Right hindlimb (tissue), 1 donor: ENCODE results near the gene MAPK8IP3.

Experiments used
- DNase-seq: peaks from one replicate; pipeline ENCODE4 v3.0.0-alpha.2; 2018

MAPK8IP3 gene

DNA sequence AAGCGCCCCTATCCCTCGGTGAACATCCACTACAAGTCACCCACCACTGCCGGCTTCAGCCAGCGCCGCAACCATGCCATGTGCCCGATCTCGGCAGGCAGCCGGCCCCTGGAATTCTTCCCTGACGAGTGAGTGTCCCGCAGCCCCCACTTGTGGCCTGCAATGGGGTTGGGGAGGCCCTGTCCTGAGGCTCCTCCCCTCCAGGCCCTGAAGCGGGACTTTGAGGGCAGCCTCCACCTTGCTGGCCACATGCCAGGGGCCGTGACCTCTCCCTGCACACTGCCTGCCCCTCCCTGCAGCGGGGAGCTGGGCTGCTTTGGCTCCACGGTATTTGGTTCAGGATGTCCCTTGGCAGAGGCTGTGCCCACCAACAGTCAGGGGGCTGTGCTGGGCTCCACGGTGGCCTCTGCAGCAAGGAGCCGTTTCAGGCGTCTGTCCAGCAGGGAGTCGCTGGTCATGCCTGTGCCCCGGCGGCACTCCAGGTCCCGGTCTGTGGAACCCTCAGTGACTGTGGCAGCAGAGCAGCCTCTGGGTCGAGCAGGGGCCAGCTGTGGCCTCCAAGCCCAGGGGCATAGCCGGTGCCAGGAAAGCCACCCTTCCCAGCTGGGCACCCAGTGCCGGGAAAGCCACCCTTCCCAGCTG lies 57.0 kb downstream of the MAPK8IP3 start:
- DNase-seq, result no peak

DNA sequence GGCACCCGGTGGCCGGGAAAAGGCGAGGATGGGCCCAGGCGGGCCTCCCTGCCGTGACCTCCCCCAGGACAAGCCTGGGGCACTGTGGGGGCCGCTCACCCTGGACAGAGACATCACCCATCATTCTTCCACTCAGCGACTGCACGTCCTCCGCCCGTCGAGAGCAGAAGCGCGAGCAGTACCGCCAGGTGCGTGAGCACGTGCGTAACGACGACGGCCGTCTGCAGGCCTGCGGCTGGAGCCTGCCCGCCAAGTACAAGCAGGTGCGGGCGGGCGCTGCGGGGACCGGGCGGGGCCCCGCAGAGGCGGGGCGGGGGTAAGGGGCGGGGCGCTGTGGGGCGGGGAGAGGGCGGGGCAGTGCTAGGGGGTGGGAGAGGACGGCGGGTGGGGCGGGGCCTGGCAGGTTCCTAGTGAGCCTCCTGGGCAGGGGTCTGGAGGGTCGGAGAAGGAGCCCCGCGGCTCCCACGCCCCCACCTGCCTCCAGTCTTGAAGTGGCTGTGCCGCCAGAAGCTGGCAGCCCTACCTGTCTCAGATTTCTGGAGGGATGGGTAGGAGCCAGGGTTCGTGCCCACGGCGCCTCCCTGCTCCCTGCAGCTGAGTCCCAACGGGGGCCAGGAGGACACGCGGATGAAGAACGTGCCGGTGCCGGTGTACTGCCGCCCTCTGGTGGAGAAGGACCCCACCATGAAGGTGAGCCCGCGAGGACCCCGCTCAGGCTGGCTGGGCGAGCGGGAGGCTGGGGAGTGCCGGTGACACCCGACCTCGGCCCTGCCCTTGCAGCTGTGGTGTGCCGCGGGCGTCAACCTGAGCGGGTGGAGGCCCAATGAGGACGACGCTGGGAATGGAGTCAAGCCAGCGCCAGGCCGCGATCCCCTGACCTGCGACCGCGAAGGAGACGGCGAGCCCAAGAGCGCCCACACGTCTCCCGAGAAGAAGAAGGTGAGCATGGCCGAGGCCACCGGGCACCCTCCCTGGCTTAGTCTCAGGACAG lies 57.8 kb downstream of the MAPK8IP3 start:
- no peak for DNase-seq

GRCh38 chr16:1764971-1765370 lies 59.0 kb downstream of the MAPK8IP3 start:
- DNase-seq, result peak; percentile 23

GRCh38 chr16:1765826-1766225 lies 59.8 kb downstream of the MAPK8IP3 start:
- DNase-seq, result no peak

GRCh38 chr16:1766231-1766630 lies 60.2 kb downstream of the MAPK8IP3 start:
- no peak for DNase-seq

- no peak for DNase-seq
Measured at GRCh38 chr16:1766701-1767100, 60.7 kb downstream of the MAPK8IP3 start.

DNA sequence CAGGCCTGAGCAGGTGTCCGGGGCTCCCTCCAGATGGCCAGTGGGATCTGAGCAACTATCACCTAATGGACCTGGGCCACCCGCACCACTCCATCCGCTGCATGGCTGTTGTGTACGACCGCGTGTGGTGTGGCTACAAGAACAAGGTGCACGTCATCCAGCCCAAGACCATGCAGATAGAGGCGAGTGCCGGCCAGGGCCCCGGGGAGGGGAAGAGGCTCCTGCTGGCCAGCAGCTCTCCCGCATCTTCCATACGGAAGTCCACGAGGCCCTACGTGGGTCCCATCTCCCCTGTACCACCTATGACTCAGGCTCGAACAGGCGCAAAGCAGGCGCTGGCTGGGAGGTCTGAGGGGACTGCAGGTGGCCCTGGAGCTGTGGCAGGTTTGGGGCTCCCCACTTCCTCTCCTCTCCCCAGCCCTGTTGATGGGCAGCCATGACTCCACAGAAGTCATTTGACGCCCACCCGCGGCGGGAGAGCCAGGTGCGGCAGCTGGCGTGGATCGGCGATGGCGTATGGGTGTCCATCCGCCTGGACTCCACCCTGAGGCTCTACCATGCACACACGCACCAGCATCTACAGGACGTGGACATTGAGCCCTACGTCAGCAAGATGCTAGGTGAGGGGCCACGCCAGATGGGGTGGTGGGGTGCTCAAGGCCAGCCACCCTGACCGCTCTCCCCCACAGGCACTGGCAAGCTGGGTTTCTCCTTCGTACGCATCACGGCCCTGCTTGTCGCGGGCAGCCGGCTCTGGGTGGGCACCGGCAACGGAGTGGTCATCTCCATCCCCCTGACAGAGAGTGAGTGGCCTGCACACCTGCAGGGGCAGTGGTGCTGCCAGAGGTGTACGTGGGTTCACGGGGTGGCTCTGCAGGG lies 61.4 kb downstream of the MAPK8IP3 start:
- DNase-seq, result no peak

DNA sequence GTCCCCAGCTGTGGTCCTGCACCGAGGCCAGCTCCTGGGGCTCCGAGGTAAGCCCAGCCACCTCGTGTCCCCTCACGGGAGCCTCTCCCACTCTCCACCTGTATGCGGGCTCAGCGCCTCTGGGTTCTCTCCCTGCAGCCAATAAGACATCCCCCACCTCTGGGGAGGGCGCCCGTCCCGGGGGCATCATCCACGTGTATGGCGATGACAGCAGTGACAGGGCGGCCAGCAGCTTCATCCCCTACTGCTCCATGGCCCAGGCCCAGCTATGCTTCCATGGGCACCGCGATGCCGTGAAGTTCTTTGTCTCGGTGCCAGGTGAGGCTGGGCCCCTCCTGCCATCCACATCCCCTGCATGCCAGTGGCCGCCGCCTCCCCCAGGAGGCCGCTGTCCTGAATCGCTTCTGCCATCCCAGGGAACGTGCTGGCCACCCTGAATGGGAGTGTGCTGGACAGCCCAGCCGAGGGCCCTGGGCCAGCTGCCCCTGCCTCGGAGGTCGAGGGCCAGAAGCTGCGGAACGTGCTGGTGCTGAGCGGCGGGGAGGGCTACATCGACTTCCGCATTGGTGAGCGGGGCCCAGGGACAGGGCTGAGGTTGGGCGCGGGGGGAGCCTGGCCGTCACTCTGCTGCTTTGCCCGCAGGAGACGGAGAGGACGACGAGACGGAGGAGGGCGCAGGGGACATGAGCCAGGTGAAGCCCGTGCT lies 62.2 kb downstream of the MAPK8IP3 start:
- no peak for DNase-seq

GRCh38 chr16:1768767-1769401 lies 62.9 kb downstream of the MAPK8IP3 start:
- DNase-seq, result peak; percentile 34

DNA sequence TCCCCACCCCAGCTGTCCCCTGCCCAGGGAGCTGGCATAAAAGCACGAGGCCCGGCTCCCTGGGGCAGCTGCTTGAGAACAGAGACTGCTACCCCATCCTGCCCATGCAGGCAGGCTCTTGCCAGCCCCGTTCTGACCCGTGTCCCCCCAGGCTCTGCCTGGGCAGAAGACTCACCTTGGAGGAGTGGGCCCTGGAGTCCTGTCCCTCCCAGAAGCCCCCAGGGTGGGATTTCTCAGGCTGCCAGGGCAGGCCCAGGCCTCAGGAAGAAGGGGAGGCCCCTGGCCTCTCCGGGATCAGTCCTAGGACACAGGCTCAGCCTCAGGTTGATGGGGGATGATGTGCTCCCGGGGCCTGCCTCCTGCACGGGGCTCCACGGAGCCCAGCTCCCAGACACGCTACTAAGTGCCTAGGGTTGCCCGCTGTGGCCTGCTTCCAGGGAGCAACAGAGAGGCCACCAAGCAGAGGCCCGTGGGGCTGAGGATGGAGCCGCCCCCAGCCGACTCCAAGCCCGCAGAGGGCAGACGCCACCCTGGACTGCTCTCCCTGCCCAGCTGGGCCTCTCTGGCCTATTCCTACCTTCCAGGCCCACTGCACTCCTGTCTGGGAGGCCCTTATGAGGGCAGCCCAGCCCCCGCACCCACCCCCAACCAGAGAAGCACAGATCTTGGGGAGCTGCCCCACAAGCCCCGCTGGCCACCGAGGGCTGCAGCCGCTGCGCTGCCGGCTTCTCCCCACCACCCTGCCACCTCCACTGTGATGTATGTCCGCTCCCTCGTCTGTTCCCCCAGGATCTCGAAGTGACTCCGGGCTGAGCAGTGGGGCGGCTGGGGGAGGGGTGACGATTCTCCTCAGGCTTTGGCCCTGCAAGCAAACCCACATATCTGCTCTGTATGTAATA lies 63.7 kb downstream of the MAPK8IP3 start:
- peak; percentile 30 for DNase-seq

DNA sequence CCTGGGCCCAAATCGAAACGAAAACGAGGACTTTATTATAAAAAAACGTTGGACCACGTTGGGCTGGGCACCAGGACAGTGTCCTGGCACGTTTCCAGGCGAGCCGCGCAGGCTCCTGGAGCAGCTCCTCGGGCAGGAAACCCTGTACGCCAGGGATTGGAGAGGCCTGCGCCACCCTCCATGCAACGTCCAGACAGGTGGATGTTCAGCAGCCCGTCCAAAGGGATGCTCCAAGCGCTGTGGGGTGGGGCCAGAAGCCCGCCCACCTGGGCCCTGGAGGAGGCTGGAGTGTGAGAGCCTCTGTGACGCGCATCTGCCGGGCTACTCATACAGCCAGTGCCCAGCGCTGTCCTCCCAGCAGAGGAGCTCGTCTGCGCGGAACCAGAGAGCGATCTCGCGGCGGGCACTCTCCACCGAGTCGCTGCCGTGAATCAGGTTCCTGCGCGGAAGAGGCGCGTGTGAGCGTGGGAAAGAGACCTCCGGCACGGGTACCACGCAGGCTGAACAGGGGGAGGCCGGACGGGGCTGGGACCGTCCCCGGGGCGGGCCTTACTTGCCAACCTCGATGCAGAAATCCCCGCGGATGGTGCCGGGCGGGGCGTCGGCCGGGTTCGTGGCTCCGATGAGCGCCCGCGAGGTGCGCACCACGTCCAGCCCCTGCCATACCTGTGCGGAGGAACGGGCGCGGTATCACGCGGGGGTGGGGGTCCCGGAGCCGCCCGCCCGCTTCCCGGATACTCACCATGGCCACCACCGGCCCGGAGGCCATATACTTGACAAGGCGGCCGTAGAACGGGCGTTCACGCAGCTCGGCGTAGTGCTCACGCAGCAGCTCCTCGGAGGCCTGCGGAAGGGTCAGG lies 64.6 kb downstream of the MAPK8IP3 start:
- DNase-seq, result no peak

DNA sequence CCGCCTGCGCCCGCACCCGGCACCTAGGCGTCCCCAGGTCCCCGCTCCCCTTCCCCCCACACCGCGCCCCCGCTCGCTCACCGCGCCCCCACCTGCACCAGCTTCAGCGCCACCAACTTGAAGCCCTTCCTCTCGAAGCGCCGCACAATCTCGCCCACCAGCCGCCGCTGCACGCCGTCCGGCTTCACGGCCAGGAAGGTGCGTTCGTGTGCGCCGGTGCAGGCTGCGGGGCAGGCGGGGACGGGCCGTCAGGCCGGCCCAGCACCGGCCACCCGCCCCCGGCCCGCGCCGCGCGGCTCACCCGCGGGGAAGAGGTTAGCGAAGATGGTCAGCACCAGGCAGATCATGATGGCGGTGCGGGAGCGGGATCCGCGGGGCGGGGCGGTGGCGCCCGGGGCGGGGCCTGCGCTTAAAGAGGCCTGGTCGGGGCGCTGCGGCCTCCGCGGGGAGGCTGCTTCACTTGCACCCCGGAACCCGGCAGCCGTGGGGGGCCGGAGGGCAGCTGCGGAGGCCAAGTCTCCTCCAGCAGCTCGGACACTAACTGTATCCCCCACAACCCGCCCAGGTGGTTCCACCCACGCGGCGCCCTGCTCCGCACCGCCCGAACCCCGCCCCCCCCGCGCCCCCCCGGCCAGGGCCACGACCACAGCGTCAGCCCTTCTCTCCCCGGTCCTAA lies 65.3 kb downstream of the MAPK8IP3 start, which contains the start of gene NME3:
Gene NME3 (minus strand): TSS at position 356 of the 676 bp plus-strand sequence. CDS start 9 bp downstream, at position 347.
- DNase-seq, result peak; percentile 86

- no peak for DNase-seq
Measured at GRCh38 chr16:1771864-1772361, 65.9 kb downstream of the MAPK8IP3 start.

- peak; percentile 30 for DNase-seq
Measured at GRCh38 chr16:1772362-1772907, 66.4 kb downstream of the MAPK8IP3 start, which contains the start of gene EME2. Gene EME2 (plus strand): TSS chr16:1772810. CDS start chr16:1773228, 418 bp downstream.

GRCh38 chr16:1772908-1773702 lies 67.1 kb downstream of the MAPK8IP3 start, which contains the start of gene MRPS34:
Gene MRPS34 (minus strand): TSS chr16:1773134. CDS start chr16:1773119, 15 bp downstream.
- DNase-seq, result peak; percentile 88

DNA sequence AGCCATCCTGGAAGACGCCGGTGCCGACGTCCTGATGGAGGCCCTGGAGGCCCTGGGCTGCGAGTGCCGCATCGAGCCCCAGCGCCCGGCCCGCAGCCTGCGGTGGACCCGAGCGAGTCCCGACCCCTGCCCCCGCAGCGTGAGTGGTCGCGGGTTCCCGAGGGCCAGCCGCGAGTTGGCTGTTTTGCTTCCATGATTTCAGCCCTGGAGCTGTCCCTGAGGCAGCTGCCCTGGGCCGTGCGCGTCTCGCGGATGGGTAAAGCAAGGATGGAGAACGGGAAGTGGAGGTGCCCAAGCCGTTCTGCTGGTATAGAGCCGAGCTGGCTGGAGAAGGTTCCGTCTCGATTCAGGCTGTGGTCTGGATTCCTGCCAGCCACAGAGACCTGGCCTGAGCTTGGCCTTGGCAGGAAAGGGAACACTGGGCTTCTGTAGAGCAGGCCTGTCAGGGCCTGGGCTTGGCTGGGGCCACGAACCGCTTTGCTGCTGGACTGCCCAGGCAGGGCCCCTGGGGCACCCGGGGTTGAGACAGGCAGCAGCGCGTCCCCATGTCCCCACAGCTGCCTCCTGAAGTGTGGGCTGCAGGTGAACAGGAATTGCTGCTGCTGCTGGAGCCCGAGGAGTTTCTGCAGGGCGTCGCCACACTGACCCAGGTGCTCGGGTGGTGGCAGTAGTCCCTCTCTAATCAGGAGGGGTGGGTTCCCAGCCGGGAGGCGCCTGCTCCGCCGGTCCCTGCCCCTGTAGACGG lies 67.9 kb downstream of the MAPK8IP3 start:
- DNase-seq, result peak; percentile 31

DNA sequence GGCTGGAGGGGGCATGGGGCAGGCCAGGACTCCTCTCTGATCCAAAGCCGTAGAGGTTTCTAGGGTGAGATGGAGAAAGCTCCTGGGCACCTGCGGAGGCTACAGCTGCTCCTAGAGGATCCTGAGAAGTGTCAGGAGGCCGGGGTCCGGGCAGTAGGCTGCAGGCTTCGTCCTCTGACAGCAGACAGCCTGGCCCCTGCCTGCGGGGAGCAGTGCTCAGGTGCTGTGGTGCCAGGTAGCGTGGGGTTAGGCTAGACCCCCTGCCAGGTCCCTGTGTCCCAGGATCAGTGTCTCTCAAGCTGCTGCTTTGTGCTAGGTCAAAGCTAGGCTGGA lies 68.4 kb downstream of the MAPK8IP3 start:
- no peak for DNase-seq
